NCI-H2107 treated with DMSO at 0.1 percent for 48 hours (cell line): ENCODE results near the gene SNAP47.

Experiments used
- DNase-seq: peaks from one replicate; lab custom pipeline; 2025; ENCODE audit not compliant: unreplicated experiment; lab: John Stamatoyannopoulos, UW

The SNAP47 gene

DNA sequence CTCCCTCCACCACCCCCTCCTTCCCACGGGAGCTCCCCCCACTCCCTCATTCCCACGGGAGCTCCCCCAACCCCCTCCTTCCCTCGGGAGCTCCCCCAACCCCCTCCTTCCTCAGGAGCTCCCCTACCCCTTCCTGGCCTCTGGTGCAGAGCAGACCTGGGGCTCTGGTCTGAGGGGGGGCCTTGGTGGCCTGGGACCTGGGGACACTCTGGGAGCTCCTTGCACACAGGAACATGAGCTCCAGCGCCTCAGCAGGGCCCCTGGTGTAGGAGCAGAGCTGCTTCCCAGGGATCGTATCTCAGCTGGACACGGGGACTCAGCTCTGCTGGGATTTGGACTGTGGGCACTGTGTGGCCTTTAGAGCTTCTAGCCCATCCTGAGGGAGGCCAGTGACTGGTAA lies 60.5 kb downstream of the SNAP47 start:
- no peak for DNase-seq

GRCh38 chr1:227796359-227796915 lies 61.2 kb downstream of the SNAP47 start:
- no peak for DNase-seq

DNA sequence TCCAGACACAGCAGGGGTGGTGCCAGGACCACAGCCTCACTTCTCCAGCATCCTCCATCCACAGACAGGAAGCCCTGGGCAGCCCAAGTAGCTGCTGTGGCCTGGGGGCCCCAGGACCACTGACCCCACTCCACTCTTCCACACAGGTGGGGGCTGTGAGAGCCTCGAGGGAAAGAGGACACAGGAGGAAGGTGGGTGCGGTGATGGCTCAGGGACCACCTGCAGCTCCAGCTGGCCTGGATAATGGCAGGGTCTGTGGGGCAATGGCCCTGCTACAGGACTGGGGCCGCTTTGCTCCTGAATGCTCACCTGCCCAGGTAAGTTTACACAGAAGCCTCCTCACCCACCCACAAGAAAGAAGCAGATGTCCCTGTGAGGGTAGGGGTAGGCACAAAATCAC lies 61.9 kb downstream of the SNAP47 start:
- no peak for DNase-seq

DNA sequence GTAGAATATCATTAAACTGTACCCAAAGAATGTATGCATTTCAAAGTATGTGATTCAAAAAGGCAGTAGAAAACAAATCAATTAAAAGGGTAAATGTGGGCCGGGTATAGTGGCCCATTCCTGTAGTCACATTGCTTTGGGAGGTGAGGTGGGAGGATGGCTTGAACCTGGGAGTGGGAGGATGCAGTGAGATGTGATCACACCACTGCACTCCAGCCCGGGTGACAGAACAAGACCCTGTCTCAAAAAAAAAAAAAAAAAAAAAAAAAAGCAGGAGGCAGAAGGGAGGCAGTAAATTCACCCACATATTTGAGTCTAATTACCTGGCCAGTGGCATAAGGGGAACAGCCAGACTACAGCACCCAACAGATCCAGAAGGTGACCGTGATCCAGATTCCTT lies 62.4 kb downstream of the SNAP47 start:
- no peak for DNase-seq

DNA sequence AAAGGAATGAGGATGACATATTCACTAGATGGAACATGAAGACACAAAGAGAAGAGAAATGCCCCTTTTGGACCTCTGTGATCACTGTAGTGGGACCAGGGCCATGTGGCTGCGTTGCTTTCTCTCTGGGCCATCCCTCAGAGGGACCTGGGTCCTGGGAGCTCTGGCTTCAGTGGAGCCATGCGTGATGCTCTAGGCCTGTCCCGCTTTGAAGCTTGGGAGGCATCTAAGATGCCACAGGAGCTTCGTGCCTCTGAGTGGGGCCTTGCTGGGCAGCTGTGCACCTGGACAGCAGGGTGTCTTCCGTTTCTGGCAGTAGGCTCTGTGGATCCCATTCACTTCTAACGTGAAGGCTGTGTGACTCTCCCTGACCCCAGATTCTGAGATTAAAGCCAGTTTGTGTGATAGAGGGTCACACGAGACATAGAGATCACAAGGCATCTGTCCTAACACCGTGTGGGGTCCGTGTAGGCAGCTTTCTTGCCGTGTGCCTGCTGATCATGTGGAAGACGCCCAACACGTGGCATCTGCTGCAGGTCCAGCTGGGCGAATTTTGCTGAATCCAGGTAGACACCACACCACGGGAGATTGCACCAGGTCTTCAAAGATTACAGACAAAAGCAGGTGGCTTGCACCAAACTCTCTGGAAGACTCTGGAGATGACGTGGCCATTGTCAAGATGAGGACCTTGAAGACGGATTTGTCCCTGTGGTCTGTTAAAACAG lies 63.0 kb downstream of the SNAP47 start:
- no peak for DNase-seq

DNA sequence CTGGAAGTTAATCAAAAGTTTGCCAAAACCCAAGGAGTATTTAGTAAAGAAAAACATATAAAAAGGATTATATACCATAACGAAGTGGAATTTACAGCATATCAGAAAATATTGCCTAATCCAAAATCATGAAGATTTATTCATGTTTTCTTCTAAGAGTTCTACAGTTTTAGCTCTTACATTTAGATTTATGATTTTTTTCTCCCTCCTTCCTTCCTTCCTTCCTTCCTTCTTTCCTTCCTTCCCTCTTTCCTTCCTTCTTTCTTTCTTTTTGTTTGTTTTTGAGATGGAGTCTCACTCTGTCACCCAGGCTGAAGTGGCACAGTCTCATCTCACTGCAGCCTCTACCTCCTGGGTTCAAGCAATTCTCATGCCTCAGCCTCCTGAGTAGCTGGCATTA lies 64.5 kb downstream of the SNAP47 start:
- DNase-seq: no peak

- no peak for DNase-seq
Measured at GRCh38 chr1:227803933-227804332, 68.7 kb downstream of the SNAP47 start.

GRCh38 chr1:227805606-227806197 lies 70.5 kb downstream of the SNAP47 start:
- DNase-seq: no peak

- DNase-seq: no peak
Measured at GRCh38 chr1:227808566-227808965, 73.3 kb downstream of the SNAP47 start.

- no peak for DNase-seq
Measured at GRCh38 chr1:227809026-227809425, 73.8 kb downstream of the SNAP47 start.

GRCh38 chr1:227813962-227814361 lies 78.7 kb downstream of the SNAP47 start:
- no peak for DNase-seq

- DNase-seq: no peak
Measured at GRCh38 chr1:227815468-227816409, 80.5 kb downstream of the SNAP47 start, which contains the start of gene PRSS38. Gene PRSS38 (plus strand): TSS chr1:227815675. CDS start chr1:227815717, 42 bp downstream.

- DNase-seq: no peak
Measured at GRCh38 chr1:227816750-227817446, 81.7 kb downstream of the SNAP47 start.

- DNase-seq: no peak
Measured at GRCh38 chr1:227823537-227823936, 88.3 kb downstream of the SNAP47 start.

- DNase-seq: no peak
Measured at GRCh38 chr1:227824204-227824603, 89.0 kb downstream of the SNAP47 start.

- no peak for DNase-seq
Measured at GRCh38 chr1:227828786-227829185, 93.6 kb downstream of the SNAP47 start.
